Dedifferentiated amniotic fluid mesenchymal stem cell (primary cell): Measurements from ENCODE around the gene PRLH.

Source experiments
- DNase-seq: peaks from one replicate; pipeline ENCODE4 v3.0.0-alpha.2; 2016; ENCODE audit errors: extremely low spot score

The PRLH gene

GRCh38 chr2:237565974-237566373 is 400 bp upstream of the PRLH start:
- DNase-seq = no peak

DNA sequence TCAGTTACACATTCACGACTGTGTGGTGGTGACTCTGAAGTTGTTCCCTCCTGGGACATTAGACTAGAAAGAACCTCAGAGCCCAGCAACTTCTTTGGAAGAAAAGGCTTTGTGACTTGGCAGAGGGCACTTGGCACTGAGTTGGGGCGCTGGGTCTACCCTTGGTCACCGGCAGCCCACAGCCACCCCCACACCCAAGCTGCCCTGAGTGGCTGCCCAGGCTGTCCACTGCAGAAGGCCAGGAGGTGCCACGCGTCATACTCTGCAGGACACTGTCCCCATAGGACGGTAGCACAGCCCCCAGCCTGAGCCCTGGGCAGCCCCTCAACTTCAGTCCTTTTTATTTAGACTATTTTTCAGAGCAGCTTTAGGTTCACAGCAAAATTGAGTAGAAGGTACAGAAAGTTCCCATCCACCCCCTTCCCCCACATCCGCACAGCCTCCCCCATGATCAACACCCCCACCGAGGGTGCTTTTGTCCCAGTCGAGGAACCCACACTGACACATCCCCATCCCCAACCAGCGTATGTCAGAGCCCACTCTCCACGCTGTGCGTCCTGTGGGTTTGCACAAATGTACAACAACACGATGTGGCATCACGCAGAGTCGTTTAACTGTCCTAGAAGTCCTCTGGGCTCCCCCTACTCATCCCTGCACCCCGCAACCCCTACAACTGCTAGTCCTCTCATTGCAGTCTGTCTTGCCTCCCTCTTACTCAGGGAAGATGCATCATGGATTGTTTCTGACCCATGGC is 1.1 kb downstream of the PRLH start:
- DNase-seq = no peak

- no peak for DNase-seq
Measured at GRCh38 chr2:237568121-237568660, 1.8 kb downstream of the PRLH start.

- no peak for DNase-seq
Measured at GRCh38 chr2:237569041-237569440, 2.7 kb downstream of the PRLH start.

GRCh38 chr2:237569896-237570295 is 3.5 kb downstream of the PRLH start:
- no peak for DNase-seq

DNA sequence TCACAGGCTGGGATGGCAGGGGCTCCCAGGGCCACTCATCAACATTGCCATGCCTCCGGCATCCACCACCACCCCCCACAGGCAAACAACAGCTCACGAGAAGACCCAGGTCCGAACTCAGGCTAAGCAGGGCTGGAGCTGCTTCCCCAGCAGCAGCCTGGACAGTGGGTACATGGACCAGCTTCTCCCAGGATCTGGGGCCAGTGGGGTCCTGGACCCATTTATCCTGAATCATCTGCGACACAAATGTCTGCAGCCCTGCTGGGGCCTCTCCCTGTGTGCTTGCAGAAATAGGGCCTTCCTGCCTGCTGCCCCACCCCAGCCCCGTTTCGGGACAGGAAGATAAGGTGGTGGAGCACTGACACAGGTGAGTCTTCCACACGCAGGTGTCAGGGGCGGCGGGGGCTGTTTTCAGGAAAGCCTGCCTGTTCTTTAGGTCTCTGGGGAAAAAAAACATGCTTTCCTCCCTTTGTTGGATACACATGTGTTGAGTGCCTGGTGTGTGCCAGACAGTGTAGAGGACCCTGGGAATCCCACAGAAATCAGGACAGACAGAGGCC is 4.5 kb downstream of the PRLH start:
- no peak for DNase-seq

GRCh38 chr2:237571551-237571950 is 5.2 kb downstream of the PRLH start:
- DNase-seq = no peak

GRCh38 chr2:237572021-237572741 is 5.8 kb downstream of the PRLH start:
- peak; percentile 92 for DNase-seq

DNA sequence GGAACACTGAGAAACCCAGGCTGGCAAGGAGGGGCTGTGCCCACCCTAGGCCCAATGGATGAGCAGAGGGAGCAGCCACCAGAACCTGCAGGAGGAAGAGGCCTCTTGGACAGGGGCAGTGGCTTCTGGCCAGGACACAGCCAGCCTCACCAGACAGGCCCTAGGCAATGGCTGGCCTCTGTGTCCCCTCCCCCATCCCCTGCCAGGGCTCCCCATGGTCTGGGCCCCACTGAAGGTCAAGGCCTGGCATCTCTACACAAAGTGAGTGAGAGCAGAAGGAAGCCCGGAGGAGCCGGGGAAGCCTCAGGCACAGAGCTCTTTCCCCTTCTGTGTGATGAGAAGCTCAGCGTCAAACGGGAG is 6.3 kb downstream of the PRLH start:
- no peak for DNase-seq

GRCh38 chr2:237573721-237574415 is 7.5 kb downstream of the PRLH start:
- DNase-seq = no peak

GRCh38 chr2:237574467-237574866 is 8.1 kb downstream of the PRLH start:
- no peak for DNase-seq

DNA sequence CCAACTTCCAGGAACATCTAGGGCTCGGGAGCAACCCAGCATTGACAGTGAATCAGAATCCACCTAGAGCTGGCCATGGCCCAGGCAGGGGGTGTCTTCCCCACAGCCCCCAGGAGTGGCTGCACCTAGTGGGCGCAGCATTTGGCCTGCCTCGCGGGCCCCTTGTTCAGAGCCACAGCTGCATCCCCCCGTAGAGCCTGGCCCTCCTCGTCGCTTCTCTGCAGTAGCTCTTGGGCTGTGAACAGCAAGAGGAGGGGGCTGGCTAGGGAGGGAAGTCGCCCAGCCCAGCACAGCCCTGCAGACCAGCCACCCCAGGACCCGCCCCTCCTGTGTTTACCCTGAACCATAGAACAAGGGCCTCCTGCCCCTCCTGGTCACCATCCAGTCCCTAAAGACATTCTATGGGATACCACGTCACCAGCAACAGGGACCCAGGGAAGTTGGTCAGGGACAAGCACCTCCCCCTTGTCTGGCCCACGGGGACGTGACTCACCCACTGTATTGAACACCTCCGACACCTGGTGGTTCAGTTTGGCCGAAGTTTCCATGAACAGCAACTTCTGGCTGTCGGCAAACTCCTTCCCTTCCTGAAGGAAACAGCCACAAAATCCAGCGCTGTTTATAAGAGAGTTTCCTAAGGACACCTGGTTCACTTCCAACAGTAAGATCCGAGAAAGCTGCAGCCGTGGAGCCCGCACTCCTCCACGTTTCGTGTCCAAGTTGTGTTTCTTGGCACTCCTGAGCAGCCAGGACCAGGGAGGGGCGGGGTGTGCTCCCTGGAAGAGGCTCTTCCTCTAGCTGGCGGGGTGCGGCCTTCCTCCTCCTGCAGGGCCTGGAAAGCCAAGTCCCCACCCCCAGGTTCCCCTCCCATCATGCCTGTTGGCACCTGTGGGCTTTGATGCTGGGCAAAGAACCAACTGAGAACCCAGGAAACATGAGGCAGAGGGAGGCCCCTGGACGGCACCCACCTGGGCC is 8.8 kb downstream of the PRLH start:
- no peak for DNase-seq

GRCh38 chr2:237575869-237576862 is 9.8 kb downstream of the PRLH start:
- no peak for DNase-seq

DNA sequence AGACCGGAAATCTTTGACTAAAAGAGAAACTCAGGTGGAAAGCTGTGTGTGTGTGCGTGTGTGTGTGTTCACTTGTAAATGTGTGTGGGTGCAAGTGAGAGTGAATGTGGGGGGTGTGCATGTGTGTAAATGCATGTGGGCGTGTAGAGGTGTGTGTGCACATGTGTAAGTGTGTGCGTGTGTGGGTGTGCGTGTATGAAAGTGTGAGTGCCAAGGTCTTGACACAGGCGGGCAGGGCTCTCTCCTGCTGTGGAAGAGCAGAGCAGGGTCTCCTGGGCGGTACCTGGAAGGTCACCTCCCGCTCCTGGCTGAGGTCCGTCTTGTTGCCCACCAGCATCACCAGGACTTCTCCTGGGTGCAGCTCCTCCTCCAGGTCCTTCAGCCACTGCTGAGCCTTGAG is 10.6 kb downstream of the PRLH start:
- DNase-seq = no peak

DNA sequence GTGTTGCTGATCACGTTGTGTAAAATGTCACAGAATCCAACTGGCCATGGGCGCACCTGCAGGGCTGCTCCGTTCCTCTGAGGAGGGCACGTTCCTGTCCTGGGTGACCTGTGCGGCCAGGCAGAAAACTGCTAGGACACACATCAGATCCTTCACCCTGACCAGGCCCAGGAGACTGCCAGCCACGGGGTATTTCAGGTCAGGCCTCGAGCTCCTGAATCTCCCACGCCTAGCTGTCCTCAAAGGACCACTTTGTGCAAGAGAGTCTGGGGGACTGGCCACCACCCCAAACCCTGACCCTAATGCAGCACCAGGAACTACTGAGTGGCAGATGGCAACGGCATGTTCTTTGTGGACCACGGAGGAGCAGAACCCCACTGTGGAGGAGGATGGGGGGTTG is 11.1 kb downstream of the PRLH start:
- no peak for DNase-seq

DNA sequence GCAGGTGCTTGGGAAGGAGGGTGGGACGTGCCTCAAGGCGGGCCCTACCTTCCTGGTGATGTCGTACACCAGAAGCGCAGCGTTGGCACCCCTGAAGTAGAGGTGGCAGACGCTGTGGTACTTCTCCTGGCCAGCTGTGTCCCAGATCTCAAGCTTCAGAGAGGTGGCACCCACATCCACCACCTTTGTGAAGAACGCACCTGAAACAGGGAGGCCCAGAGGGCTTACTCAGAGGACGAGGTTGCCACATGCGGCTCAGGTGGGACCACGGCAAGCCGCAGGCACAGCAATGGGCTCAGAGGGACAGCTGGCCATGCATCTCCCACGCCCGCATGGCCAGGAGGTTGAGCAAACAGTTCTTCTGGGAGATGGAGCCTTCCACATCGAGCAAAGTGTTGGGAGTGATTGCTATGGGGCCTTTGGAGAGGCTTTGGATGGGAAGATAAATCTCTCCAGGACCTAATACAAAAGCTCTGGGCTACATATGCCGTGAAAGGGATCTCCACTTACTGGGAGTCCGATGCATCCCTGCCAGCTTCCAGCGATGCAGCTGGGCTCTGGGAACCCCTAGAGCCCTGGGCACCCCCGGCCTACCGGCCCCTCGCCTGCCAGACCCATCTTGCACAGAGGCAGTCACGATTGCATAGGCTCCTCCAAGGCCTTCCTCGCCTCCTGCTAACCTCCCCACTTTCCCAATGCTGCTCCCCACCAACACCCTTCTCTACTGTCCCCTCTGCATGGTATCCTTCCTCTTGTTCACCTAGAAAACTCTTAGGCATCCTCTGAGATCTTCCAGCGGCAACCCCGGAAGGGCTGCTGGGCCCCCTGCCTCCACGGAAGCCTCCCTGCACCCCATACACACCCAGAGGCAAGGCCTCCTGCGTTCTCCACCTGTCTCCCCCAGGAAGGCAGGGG is 11.8 kb downstream of the PRLH start:
- DNase-seq = no peak

DNA sequence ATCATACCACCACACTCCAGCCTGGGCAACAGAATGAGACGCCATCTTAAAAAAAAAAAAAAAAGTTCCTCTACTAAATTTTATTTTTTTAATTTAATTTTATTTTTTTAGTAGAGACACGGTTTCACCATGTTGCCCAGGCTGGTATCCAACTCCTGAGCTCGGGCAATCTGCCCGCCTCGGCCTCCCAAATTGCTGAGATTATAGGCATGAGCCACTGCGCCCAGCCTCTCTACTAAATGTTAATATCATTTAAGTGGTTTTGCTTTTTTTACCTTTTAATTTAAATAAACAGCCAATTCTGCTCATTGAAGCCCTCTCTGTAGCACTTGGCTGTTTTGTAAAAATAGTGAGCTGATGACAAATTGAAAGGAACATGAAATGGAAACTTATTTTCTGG is 15.0 kb downstream of the PRLH start:
- DNase-seq = no peak
